Stimulated activated CD4-positive, alpha-beta T cell treated with anti-CD3 and anti-CD28 coated beads, Interleukin-4, amount 100 ng/mL, for 1 hour (primary cell): ENCODE measurements around the gene PLEKHA7.
"Not testable (repeated sequence)": the region's sequence is repeated elsewhere in the genome, so short reads cannot be mapped to it uniquely, and the experiment has no call there.

Experiments
- DNase-seq: peaks from one replicate; pipeline ENCODE4 v3.0.0-alpha.2; 2020

Gene PLEKHA7

DNA sequence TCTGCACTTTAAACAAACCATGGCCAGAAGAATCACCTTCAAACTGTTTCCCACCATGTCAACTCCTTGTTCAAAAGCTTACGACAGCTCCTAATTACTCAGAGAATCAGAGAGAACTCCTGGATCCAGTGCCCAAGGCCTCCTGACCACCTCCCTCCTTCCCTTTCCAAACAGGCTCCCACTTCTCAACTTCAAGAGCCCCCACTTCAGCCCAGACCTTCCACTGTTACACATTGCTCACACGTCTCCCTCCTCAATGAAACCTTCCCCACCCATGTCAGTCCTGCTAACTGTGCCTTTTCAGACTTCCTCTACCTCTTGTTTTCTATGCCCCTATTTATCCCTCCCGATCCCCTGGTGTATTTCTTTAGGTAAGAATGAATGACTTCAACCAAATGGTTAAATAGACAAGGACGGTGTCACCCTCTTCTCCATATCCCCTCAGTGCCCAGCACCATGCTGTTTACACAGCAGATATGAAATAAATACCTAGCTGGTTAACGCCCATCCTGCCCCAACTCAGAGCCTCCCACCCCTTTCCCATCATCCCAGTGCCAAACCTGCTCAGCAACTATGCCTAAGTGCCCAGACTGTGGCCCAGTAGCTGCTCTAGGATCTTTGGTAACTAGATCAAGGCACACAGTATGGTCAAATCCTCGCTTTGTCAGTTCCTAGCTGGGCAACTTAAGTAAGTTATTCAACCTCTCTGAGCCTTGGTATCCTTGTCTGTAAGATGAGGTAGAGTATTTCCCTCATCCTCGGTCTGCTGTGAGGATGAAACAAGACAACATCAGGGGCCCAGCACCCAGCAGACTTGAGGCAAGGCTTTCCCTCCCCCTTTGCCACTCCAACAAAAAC, 36.8 kb downstream of the PLEKHA7 start:
- no peak for DNase-seq

DNA sequence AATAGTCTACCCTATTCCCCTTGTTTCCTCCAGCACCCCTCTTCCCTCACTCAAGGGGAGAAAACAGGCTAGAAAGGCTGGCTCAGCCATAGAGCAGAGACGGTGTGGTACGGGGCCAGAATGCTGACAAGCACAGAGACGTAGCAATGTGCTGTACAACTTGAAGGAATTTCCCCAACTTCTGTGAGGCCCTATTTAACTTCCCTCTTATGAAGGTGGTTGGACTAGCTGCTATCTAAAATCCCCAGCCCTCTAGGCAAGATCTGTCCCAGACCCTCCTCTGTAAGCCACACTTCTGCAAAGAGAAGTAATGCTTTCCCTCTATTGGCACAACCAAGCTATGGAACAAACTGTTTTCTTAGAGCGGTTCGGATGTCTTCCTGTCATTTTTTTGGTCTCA, 37.8 kb downstream of the PLEKHA7 start:
- DNase-seq: no peak

GRCh38 chr11:16975906-16976305, 38.3 kb downstream of the PLEKHA7 start:
- no peak for DNase-seq

DNA sequence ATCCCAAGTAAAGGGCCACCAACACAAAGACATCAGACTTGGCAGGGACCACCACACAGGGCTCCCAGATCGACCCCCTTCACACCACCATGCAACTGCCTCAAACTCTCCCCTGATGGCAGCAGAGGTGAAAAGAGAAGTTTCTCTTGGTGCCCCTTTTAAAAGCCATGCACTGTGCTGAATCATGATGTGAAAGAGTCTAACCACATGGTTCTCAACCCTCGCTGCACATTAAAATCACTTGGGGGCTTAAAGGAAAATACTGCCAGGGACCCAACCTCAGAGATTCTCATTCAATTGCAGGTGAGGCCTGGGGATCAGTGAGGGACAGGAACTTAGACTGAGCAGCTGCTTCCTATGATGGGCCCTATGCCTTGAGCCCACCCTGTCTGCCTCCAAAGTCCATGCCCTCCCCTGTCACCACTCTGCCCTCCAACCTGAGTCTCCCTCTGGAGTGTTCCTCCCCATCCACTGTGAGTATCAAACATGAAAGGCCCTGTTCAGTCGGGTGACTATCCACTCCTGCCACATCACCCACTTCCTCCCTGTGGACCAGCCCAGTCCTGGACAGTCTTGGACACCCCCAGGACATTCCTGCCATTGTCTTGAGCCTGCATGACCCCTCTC, 40.8 kb downstream of the PLEKHA7 start:
- no peak for DNase-seq

- DNase-seq: no peak
Measured at GRCh38 chr11:16969010-16969999, 44.9 kb downstream of the PLEKHA7 start.

DNA sequence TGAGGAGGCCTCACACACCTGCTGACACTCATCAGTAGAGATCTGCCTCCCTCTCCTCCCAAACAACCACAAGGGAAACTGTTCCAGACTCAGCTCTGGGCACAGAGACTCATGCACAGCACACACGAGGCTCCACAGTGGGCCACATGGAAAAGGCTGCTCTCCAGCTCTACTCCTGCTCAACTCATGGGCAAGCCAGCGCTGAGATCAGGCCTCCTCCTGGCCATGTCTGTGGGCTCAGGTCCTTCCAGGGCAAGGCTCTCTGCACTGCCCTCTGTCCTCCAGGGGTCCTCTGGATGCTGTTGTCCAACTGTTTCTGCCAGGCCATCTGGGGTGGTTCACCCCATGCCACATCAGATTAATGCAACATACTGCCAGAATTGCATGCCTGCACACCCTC, 46.0 kb downstream of the PLEKHA7 start:
- no peak for DNase-seq

GRCh38 chr11:16966930-16967671, 47.1 kb downstream of the PLEKHA7 start:
- no peak for DNase-seq

- DNase-seq: no peak
Measured at GRCh38 chr11:16964501-16964900, 49.7 kb downstream of the PLEKHA7 start.

DNA sequence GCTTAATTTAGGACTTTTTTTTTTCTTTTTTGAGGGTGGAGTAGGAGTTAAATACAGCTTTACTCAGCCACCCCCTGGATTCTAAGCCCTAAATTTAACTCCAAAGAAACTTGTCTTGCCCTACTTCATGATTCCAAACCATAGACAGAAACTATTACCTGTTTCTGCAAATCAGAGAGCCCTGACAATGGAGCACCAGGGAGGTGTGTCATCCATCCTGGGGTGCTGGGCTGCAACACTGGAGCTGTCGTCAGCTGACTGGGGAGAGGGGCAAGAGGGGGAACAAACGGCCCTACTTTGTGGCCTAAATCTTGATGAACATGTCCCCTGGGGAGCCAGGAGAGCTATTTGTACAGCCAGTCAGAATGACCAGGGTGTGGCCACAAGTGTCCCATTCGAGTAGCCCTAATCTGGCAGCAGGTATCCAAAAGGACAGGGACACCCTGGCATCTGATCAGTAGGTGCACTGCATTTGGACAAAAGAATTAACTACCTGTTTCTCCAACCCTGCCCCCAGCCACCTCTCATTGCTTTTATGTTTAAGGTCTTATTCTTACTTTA, 50.8 kb downstream of the PLEKHA7 start:
- DNase-seq: no peak

GRCh38 chr11:16962589-16962988, 51.6 kb downstream of the PLEKHA7 start:
- not testable (repeated sequence) for DNase-seq

GRCh38 chr11:16962146-16962545, 52.1 kb downstream of the PLEKHA7 start:
- DNase-seq: no peak

DNA sequence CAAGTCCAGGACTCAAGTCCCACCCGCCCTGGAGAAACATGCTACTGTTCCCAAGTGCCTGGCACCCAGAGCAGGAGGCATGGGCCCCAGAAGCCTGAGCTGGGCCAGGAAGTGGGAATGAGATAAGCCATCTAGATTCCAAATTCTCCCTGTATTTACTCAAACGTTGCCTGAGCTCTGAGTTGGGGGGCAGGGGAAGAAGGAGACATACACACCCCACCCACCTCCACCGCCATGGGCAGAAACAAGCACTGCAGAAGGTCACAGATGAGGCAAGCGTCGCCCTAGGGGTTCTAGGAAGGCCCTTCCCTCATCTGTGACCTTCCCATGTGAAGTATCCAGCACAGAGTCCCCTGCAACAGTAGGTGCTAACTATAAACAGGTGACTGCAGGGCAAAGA, 54.0 kb downstream of the PLEKHA7 start:
- DNase-seq: no peak

DNA sequence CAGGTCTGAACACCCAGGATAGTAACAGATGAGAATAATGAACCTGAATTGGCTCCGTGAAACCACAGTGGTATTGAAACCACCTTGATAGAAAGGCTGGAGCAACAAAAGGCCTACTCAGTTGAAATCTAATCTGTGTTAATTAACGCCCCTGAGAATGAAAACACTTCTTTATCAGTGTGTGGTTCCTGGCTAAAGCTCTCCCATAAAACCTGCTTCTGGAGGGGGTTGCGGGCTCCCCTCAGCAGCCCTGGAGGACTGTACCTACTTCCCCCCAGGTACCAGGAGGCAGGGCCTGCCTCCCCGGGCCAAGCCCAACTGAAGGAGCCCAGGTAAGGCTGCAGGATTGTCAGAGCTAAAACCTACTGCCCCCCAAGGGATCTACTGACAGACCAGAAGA, 54.6 kb downstream of the PLEKHA7 start:
- DNase-seq: no peak

DNA sequence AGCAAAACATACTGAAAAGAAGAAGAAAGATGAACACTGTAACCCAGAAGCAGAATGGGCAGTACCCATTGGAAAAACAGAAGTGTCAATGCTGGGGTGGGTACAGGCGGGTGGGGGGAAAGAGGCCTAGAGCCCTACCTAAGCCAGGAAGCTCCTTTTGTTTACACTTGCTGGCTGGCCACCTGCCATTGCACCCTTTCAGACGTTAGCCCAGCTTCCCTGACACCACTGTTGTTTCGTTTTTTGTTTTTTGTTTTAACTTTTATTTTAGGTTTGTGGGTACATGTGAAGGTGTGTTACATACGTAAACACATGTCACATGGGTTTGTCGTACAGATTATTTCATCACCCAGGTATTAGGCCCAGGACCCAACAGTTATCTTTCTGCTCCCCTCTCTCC, 55.4 kb downstream of the PLEKHA7 start:
- no peak for DNase-seq

- DNase-seq: no peak
Measured at GRCh38 chr11:16956538-16957153, 57.6 kb downstream of the PLEKHA7 start.

DNA sequence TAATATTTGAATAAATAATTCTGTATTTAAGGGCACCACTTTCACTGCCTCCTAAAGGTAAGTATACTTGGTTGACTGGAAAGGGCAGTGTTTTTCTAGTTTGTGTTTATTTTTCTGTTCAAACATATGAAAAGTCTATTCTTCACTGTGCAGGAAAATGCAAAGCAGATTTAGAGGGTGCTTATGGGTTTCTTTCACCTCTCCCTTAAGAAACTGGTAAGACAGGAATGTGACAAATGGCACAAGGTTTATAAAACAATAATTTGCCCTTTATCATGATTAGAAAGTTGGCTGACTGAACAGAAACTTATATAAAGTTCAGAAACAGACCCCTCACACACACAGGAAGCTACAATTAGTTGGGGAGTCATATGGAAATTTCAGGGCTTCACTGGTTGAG, 60.6 kb downstream of the PLEKHA7 start:
- DNase-seq: no peak

- no peak for DNase-seq
Measured at GRCh38 chr11:16946477-16947282, 67.5 kb downstream of the PLEKHA7 start.

DNA sequence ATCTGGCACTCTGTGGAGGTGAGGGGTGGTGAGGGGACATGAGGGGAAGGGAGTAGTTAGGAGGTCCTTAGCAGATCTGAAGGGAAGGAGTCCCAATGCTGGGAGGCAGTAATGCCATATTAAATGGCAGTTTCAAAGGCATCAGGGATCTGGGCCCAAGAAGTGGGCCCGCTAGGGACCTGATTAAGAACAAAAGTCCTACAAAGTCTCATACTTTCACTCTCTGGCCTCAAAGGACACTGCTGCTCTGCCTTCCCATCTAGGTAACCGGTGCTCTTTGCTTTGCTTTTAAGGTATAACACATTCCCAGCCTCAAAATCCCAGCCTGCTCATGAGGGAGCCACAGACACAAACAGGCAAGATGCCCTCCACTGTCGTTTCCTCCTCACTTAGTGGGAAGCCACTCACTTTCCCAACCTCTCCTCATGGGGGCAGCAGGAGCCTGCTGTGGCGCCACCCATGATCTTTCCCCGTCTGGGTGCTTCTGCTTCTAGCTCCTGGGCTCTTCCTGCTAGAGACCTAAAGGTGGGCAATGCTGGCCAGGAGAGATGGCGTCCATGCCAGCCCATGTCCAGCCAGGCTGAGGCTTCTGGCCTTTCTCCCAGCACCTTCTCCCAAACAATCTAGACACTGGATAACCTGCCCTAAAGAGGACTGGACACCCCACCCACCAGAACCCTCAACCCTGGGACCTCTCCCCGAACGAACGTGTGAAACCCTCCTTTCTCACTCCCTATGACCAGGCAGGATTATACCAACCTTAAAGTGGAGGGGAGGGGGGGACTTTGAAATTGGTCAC, 68.3 kb downstream of the PLEKHA7 start:
- DNase-seq: peak; percentile 27

- DNase-seq: no peak
Measured at GRCh38 chr11:16942911-16943310, 71.3 kb downstream of the PLEKHA7 start.

DNA sequence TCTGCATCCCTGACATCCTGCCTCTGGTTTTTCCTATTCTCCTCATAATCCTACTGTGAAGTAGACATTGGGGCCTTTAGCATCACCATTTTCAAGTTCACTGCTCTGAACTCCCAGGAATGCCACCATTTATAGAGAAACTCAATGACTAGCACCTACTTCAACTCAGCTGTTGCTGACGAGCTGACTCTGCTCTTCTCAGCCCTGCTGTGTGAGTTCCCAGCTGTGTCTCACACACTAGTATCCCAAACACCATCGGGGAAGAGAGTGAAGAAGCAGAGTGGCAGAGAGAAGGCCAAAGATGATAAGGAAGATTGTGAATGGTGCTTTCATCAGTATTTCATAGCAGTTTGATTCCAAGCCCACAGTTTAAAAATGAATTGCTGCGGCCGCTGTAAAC, 71.9 kb downstream of the PLEKHA7 start:
- no peak for DNase-seq
